ENCODE measurements around the gene COL24A1. TPM values are rescaled to one million over a fixed set of nuclear protein-coding genes. Genes with fewer than 3 reads are reported as not detected.

COL24A1 gene
- total and polyA plus RNA-seq, 2 experiments from 2014 or later: 0.22 to 0.23 TPM

DNA sequence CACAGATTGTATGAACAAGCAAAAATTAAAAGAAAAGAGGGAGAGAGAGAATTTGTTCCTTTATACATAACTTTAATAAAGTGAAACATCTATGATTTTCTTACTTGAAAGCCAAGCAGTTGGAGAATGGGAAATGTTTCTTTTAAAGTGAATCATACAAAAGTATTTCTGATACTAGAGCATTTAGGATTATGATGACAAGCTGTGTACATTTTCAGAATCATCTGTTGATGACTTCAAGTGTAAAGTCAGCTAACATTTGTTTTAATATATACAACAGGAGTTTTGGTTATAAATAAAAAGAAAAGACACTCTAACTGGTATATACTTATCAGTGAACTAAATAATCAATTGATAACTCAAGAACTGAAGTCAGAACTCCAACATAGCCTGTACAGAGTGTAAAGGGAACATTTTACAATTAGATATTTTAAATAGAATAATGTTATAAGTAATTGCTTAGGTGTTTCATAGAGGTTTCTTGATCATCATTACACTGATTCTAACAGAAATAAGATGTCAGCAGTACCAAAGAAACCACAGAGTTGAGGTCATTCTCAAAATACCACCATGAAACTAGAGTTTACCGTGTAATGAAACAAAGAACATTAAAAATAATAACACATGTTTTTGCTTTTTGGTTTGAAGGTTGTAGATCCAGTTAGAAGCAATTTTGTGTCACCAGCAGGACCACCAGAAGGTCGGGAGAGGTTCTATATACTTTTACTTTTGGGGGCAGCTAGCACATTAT, 103.4 kb downstream of the COL24A1 start:
- no peak overlapping the region for H3K4me2 ChIP-seq (ENCODE audit: unreplicated experiment)
- H3K36me3 ChIP-seq (ENCODE audit: low read depth): no peaks in the 10 kb centered on the region
- H3K4me1 ChIP-seq (ENCODE audit: insufficient read depth): no peaks in the 10 kb centered on the region
- no peaks in the 10 kb centered on the region for H3F3A ChIP-seq (ENCODE audit: insufficient read depth)
- H3K9me3 ChIP-seq (ENCODE audit: low read depth): no peaks in the 10 kb centered on the region
- in situ Hi-C loops (cut with MboI): no loop called here
- no peak overlapping the region for H2AFZ ChIP-seq
- no peak overlapping the region for H3K4me3 ChIP-seq
- H3K9ac ChIP-seq: no peak overlapping the region
- TF ChIP-seq EZH2 (IDR thresholded peaks at IDR 0.05; ENCODE audit: insufficient read depth, poor library complexity, severe bottlenecking): no peak
- TF ChIP-seq EZH2phosphoT487 (IDR thresholded peaks at IDR 0.05; ENCODE audit: insufficient read depth, low read depth): no peak
- no peaks in the 10 kb centered on the region for H3K9me2 ChIP-seq (ENCODE audit: insufficient read depth)
- H4K20me1 ChIP-seq (ENCODE audit: insufficient read depth): no peaks in the 10 kb centered on the region
- H3K27me3 ChIP-seq (replicated peaks; ENCODE audit: insufficient read depth): no peaks in the 10 kb centered on the region
- no peaks in the 10 kb centered on the region for H3K79me2 ChIP-seq (ENCODE audit: insufficient read depth)
- no peak for DNase-seq
- WGBS, 2 experiments (ENCODE audit: low coverage in 1 of 2, low lambda C conversion rate in 2 of 2, missing lambda C conversion rate in 2 of 2): 84 to 85% methylated on average over 2 of the region's 2 CpGs
- H3K27ac ChIP-seq: no peak overlapping the region

DNA sequence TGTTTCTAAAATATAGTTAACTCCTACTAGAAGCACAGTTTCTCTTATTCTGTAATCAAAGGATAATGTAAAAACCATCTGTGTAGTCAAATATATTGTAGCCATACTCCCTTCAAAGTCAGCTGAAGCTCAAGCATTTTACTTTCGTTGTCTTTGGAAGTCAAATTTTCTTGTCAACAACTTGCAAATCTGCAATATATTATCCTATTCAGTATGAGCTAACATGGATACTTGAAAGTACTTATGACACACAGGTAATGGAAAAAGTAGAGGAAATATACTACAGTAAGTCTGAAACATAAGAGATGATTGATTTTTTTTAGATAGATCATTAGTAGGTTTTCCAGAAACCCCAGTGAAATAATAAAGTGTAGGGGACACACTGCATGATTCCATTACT, 121.5 kb downstream of the COL24A1 start:
- no peak overlapping the region for H2AFZ ChIP-seq
- no peak for DNase-seq
- no peaks in the 10 kb centered on the region for H3K9me2 ChIP-seq (ENCODE audit: insufficient read depth)
- H3K4me3 ChIP-seq: no peak overlapping the region
- WGBS, 2 experiments (ENCODE audit: low coverage in 1 of 2, low lambda C conversion rate in 2 of 2, missing lambda C conversion rate in 2 of 2): 31 to 45% methylated on average over 1 of the region's 1 CpG
- no peaks in the 10 kb centered on the region for H3K36me3 ChIP-seq (ENCODE audit: low read depth)
- H3F3A ChIP-seq (ENCODE audit: insufficient read depth): no peaks in the 10 kb centered on the region
- no peaks in the 10 kb centered on the region for H3K27me3 ChIP-seq (replicated peaks; ENCODE audit: insufficient read depth)
- no peak overlapping the region for H3K27ac ChIP-seq
- H3K79me2 ChIP-seq (ENCODE audit: insufficient read depth): no peaks in the 10 kb centered on the region
- H3K4me1 ChIP-seq (ENCODE audit: insufficient read depth): no peaks in the 10 kb centered on the region
- H3K4me2 ChIP-seq (ENCODE audit: unreplicated experiment): no peak overlapping the region
- TF ChIP-seq EZH2phosphoT487 (IDR thresholded peaks at IDR 0.05; ENCODE audit: insufficient read depth, low read depth): no peak
- no peak for TF ChIP-seq EZH2 (IDR thresholded peaks at IDR 0.05; ENCODE audit: insufficient read depth, poor library complexity, severe bottlenecking)
- no peaks in the 10 kb centered on the region for H4K20me1 ChIP-seq (ENCODE audit: insufficient read depth)
- no peaks in the 10 kb centered on the region for H3K9me3 ChIP-seq (ENCODE audit: low read depth)
- in situ Hi-C loops (cut with MboI): no loop called here
- no peak overlapping the region for H3K9ac ChIP-seq

DNA sequence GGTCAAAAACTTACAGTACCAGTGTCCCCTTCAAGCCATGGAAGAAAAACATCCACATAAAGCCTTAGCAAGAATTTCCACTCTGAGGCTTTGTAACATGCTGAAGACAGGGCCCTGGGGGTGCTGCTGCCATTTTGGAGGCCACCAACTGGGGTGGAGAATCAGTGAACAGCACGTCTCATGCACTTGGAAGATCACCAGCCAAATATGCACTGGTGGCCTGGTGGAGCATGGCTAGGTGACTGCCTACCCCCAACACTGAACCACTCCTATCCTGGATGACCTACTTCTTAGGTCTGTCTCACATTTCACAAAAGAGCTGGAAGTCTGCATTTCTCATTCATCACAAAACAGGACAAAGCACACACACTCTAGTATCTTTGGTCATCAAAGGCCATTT, 126.4 kb downstream of the COL24A1 start:
- Histone ChIP-seq H2AFZ (no peak overlapping the region), H3F3A (ENCODE audit: insufficient read depth) (no peaks in the 10 kb centered on the region)

DNA sequence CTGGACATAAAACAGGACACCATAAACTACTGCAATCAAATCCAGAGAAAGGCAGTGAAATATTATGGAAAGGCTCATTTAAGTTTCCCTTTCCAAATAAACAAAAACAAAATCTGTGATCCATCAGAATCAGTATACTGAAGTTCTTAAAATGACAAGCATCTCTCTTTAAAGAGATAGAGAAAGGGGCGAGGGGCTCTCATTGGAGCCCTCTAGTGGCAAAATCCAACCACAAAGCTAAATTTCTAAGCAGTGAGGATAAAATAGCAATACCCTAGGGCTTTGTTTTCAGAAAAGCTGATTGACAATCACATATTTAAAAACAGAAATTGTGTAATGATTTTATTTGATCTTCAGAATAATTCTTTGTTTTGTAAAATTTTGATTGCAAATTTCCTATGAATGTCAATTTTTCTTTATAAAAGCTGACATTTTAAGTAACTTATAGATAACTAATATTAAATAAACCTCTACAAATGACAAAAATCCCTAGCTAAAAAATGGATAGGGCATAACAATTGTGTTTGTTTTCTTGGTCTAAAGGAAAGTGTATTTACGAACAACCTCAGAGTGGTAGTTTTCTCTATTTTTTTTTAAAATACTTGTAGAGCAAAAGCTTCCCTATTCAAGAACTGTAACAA, 138.2 kb downstream of the COL24A1 start:
- in situ Hi-C loops (cut with MboI): no loop called here
- no peak for TF ChIP-seq EZH2 (IDR thresholded peaks at IDR 0.05; ENCODE audit: insufficient read depth, poor library complexity, severe bottlenecking)
- no peak for TF ChIP-seq EZH2phosphoT487 (IDR thresholded peaks at IDR 0.05; ENCODE audit: insufficient read depth, low read depth)

More for the DNA sequence above, 126.4 kb downstream of the COL24A1 start:
- no peaks in the 10 kb centered on the region for H3K9me3 ChIP-seq (ENCODE audit: low read depth)
- no peaks in the 10 kb centered on the region for H3K9me2 ChIP-seq (ENCODE audit: insufficient read depth)
- no peak for TF ChIP-seq EZH2phosphoT487 (IDR thresholded peaks at IDR 0.05; ENCODE audit: insufficient read depth, low read depth)
- no peak for TF ChIP-seq EZH2 (IDR thresholded peaks at IDR 0.05; ENCODE audit: insufficient read depth, poor library complexity, severe bottlenecking)
- 13 to 31% methylated on average over 1 of the region's 1 CpG for WGBS, 2 experiments (ENCODE audit: low coverage in 1 of 2, low lambda C conversion rate in 2 of 2, missing lambda C conversion rate in 2 of 2)
- in situ Hi-C loops (cut with MboI): no loop called here
- no peaks in the 10 kb centered on the region for H4K20me1 ChIP-seq (ENCODE audit: insufficient read depth)
- DNase-seq: no peak
- no peaks in the 10 kb centered on the region for H3K79me2 ChIP-seq (ENCODE audit: insufficient read depth)
- H3K36me3 ChIP-seq (ENCODE audit: low read depth): no peaks in the 10 kb centered on the region
- H3K27ac ChIP-seq: no peak overlapping the region
- no peak overlapping the region for H3K4me3 ChIP-seq
- H3K9ac ChIP-seq: no peak overlapping the region
- no peaks in the 10 kb centered on the region for H3K27me3 ChIP-seq (replicated peaks; ENCODE audit: insufficient read depth)
- no peaks in the 10 kb centered on the region for H3K4me1 ChIP-seq (ENCODE audit: insufficient read depth)
- H3K4me2 ChIP-seq (ENCODE audit: unreplicated experiment): no peak overlapping the region

More for the DNA sequence above, 138.2 kb downstream of the COL24A1 start:
- Histone ChIP-seq H3K27me3 (replicated peaks; ENCODE audit: insufficient read depth) (no peaks in the 10 kb centered on the region), H2AFZ (no peak overlapping the region), H3K79me2 (ENCODE audit: insufficient read depth) (no peaks in the 10 kb centered on the region), H3K9me3 (ENCODE audit: low read depth) (no peaks in the 10 kb centered on the region), H3F3A (ENCODE audit: insufficient read depth) (no peaks in the 10 kb centered on the region), H3K4me1 (ENCODE audit: insufficient read depth) (no peaks in the 10 kb centered on the region), H3K27ac (no peak overlapping the region), H3K4me3 (no peak overlapping the region), H3K36me3 (ENCODE audit: low read depth) (no peaks in the 10 kb centered on the region), H4K20me1 (ENCODE audit: insufficient read depth) (no peaks in the 10 kb centered on the region), H3K9ac (no peak overlapping the region), H3K9me2 (ENCODE audit: insufficient read depth) (no peaks in the 10 kb centered on the region), H3K4me2 (ENCODE audit: unreplicated experiment) (no peak overlapping the region)
- DNase-seq: peak; percentile 50
- WGBS, 2 experiments (ENCODE audit: low coverage in 1 of 2, low lambda C conversion rate in 2 of 2, missing lambda C conversion rate in 2 of 2): 14 to 17% methylated on average over 2 of the region's 2 CpGs
